Dendritic cell treated with granulocyte-macrophage colony-stimulating factor and Interleukin-4, amounts not matched to agents 40 ng/mL and 50 ng/mL, for 4 days (primary cell): ENCODE results near the gene ARL15.

Experiments
- H3K27ac Mint-ChIP-seq: one replicate; pipeline ENCODE4 v1.8.0; 2022; ENCODE audit warnings: mild to moderate bottlenecking, mixed read lengths
- H3K27me3 Mint-ChIP-seq: one replicate; pipeline ENCODE4 v1.8.0; 2022; ENCODE audit warnings: mild to moderate bottlenecking, mixed read lengths
- H3K36me3 Mint-ChIP-seq: one replicate; pipeline ENCODE4 v1.8.0; 2022; ENCODE audit warnings: low read depth, mixed read lengths
- H3K4me1 Mint-ChIP-seq: one replicate; pipeline ENCODE4 v1.8.0; 2022; ENCODE audit warnings: low read depth, mixed read lengths
- H3K4me3 Mint-ChIP-seq: one replicate; pipeline ENCODE4 v1.8.0; 2022; ENCODE audit warnings: mild to moderate bottlenecking, moderate library complexity, mixed read lengths
- H3K9me3 Mint-ChIP-seq: one replicate; pipeline ENCODE4 v1.8.0; 2022; ENCODE audit warnings: mixed read lengths
- intact Hi-C: fragments of 100-400 bp; cut with micrococcal nuclease; formaldehyde crosslinking; loops from one replicate; pipeline ENCODE4 v1.15.0; 2022

ARL15 gene

GRCh38 chr5:54021431-54022164 is 288.8 kb downstream of the ARL15 start:
- intact Hi-C loops = no loop called here
- Mint-ChIP-seq H3K27ac (no peak overlapping the region), H3K9me3 (no peaks in the 10 kb centered on the region), H3K36me3 (no peaks in the 10 kb centered on the region), H3K4me3 (no peak overlapping the region), H3K27me3 (no peaks in the 10 kb centered on the region), H3K4me1 (peaks cover 37% of the 10 kb centered on the region)

GRCh38 chr5:54018438-54018837 is 291.9 kb downstream of the ARL15 start:
- Mint-ChIP-seq H3K27me3 (no peaks in the 10 kb centered on the region), H3K36me3 (peaks cover 17% of the 10 kb centered on the region), H3K4me1 (peaks cover 48% of the 10 kb centered on the region), H3K9me3 (peaks cover 16% of the 10 kb centered on the region), H3K4me3 (no peak overlapping the region), H3K27ac (no peak overlapping the region)
- intact Hi-C loops = no loop called here

- H3K4me1 Mint-ChIP-seq = peaks cover 41% of the 10 kb centered on the region
- H3K27ac Mint-ChIP-seq = no peak overlapping the region
- no peak overlapping the region for H3K4me3 Mint-ChIP-seq
- H3K36me3 Mint-ChIP-seq = peaks cover 17% of the 10 kb centered on the region
- no peaks in the 10 kb centered on the region for H3K27me3 Mint-ChIP-seq
- peaks cover 19% of the 10 kb centered on the region for H3K9me3 Mint-ChIP-seq
- intact Hi-C loops = no loop called here
Measured at GRCh38 chr5:54017580-54017979, 292.8 kb downstream of the ARL15 start.

DNA sequence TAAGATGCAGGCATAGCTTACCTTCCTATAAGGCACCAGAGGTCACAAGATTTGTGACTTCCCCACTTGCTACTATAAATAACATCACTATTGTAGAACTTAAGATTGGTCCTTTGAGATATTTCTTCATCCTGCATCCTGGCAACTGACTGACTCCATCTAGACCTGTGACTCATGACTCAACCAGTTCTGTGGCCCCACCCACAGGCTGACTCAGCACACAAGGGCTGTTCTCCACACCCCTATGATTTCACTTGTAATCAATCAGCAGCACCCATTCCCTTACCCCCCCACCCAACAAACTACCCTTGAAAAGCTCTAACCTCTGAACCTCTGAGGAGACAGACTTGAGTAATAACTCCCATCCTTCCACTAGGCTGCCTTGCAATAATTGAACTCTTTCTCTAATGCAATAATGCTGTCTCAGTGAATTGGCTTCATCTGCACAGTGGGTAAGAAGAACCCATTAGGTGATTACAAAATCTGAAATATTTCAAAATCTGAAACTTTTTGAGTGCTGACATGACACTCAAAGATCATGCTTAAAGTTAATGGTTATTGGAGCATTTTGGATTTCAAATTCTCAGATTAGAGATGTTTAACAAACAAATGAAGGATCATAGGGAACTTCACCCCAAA is 296.7 kb downstream of the ARL15 start:
- Mint-ChIP-seq H3K9me3 (peaks cover 19% of the 10 kb centered on the region), H3K4me1 (peaks cover 24% of the 10 kb centered on the region), H3K4me3 (no peak overlapping the region), H3K27me3 (no peaks in the 10 kb centered on the region), H3K27ac (no peak overlapping the region), H3K36me3 (peaks cover 17% of the 10 kb centered on the region)
- intact Hi-C loops = no loop called here

DNA sequence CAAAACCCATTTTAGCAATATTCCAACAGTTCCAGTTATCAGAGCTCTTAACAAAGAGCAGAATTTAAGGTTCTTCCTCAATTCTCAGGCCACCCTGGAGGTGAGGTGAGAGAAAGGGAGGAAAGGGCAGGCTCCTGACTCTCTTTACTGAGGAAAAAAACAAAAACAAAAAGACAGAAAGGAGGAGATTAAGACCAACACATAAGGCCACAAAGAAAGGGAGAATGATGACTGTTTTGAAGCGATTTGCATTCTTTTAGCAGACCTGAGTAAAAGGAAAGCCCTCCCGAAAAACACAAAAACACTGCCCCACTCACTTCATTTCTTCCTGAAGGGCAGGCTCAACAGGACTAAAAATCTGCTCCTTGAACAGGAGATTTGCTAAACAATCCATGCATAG is 300.5 kb downstream of the ARL15 start:
- H3K36me3 Mint-ChIP-seq = peaks cover 10% of the 10 kb centered on the region

DNA sequence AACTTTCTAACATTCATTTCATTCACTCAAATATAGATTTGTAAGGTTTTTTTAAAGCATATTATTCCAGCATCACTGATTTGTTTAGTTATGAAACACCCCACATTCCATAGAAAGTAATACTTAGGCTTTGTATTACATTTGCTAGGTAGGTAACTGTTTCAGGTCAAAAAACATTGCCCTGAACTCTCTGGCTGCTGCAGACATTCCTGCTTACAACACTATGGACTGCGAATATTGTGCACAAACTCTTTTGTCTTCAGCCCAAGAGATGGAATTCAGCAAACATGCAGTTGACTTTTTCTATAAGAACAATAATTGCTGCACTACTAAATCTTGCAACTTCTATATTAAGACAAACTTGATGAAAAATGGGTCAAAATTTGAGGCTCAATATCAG is 301.0 kb downstream of the ARL15 start:
- intact Hi-C loops = no loop called here
- Mint-ChIP-seq H3K27me3 (no peaks in the 10 kb centered on the region), H3K9me3 (peaks cover 12% of the 10 kb centered on the region), H3K4me1 (peaks cover 11% of the 10 kb centered on the region), H3K27ac (no peak overlapping the region), H3K36me3 (peaks cover 6% of the 10 kb centered on the region), H3K4me3 (no peak overlapping the region)

More for the DNA sequence above, 300.5 kb downstream of the ARL15 start:
- H3K4me1 Mint-ChIP-seq = peaks cover 13% of the 10 kb centered on the region
- peaks cover 17% of the 10 kb centered on the region for H3K9me3 Mint-ChIP-seq
- no peak overlapping the region for H3K4me3 Mint-ChIP-seq
- no peaks in the 10 kb centered on the region for H3K27me3 Mint-ChIP-seq
- H3K27ac Mint-ChIP-seq = no peak overlapping the region
- intact Hi-C loops = no loop called here

DNA sequence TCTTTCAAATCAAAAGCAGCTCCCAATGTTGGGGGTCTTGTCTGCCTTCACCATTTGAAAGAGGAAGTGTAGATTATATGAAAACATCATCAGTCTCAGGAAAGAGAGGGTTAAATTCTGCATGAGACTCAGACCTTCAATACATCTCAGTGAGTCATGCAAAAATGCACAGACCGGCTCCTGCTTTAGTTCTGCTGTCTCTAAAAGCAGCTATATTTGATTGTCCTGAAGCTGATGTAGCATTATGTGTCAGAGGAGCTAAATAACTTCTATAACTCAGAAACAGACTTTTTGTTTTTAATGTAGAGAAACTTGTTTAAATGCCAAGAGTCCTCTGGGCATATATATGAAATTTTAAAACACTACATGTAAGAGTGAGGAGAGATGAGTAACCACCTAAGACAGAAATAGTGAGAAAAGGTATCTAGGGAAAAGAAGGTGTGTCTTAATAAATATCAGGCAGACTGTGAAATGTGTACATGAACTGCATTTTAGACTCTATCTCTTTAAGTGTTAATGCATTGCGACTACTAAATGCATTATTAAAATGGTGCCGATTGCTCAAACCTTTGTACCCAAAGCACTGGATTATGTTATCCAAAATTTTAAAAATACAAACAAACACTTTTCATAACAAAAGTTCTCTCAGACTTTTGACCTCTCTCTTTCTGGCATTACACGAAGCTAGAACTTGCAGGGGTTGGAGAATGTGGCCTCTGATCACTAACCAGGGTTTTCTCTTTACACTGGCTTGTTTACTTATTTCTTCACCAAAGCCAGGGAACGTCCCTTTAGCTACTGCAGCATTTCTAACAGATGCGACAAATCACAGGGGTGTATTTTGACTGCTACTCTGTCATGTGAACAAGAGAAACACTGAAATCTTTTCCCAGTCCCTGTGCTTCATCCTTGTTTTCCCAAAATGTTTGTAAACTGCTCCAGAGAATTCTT is 302.3 kb downstream of the ARL15 start:
- intact Hi-C loops = no loop called here
- Mint-ChIP-seq H3K36me3 (no peaks in the 10 kb centered on the region), H3K27me3 (peaks cover 2% of the 10 kb centered on the region), H3K4me1 (no peaks in the 10 kb centered on the region), H3K27ac (no peak overlapping the region), H3K9me3 (no peaks in the 10 kb centered on the region), H3K4me3 (no peak overlapping the region)

- peaks cover 9% of the 10 kb centered on the region for H3K9me3 Mint-ChIP-seq
- peaks cover 9% of the 10 kb centered on the region for H3K4me1 Mint-ChIP-seq
- no peaks in the 10 kb centered on the region for H3K36me3 Mint-ChIP-seq
- H3K4me3 Mint-ChIP-seq = no peak overlapping the region
- H3K27ac Mint-ChIP-seq = no peak overlapping the region
- peaks cover 7% of the 10 kb centered on the region for H3K27me3 Mint-ChIP-seq
- intact Hi-C loops = no loop called here
Measured at GRCh38 chr5:54004697-54005096, 305.7 kb downstream of the ARL15 start.

DNA sequence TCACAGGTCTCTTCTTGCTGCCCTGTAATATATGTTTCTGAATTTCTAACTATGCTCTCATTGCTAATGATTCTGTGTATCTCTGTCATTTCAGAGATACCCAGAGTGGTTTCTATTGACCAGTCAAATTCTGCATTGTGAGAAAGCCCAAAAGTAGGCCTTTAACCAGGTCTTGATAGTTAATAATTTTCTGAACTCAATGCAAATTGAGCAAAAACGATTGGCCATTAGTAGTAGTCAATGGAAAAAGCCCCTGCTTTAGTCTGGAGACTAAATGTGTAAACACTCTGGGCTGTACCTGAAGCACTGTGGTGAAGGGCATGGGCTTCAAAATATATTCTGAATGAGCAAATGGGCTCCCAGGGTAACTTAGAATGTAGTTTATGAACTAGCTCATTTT is 307.6 kb downstream of the ARL15 start:
- Mint-ChIP-seq H3K27me3 (peaks cover 7% of the 10 kb centered on the region), H3K36me3 (no peaks in the 10 kb centered on the region), H3K9me3 (peaks cover 9% of the 10 kb centered on the region), H3K27ac (no peak overlapping the region), H3K4me3 (no peak overlapping the region), H3K4me1 (peaks cover 9% of the 10 kb centered on the region)
- intact Hi-C loops = no loop called here

GRCh38 chr5:54001976-54002775 is 308.2 kb downstream of the ARL15 start:
- intact Hi-C loops = no loop called here
- no peak overlapping the region for H3K27ac Mint-ChIP-seq
- H3K27me3 Mint-ChIP-seq = peaks cover 7% of the 10 kb centered on the region

GRCh38 chr5:54000011-54000410 is 310.4 kb downstream of the ARL15 start:
- no peak overlapping the region for H3K4me3 Mint-ChIP-seq
- peaks cover 7% of the 10 kb centered on the region for H3K27me3 Mint-ChIP-seq
- intact Hi-C loops = no loop called here
- peaks cover 9% of the 10 kb centered on the region for H3K9me3 Mint-ChIP-seq
- no peaks in the 10 kb centered on the region for H3K36me3 Mint-ChIP-seq
- H3K27ac Mint-ChIP-seq = no peak overlapping the region
- peaks cover 9% of the 10 kb centered on the region for H3K4me1 Mint-ChIP-seq

More at GRCh38 chr5:54001976-54002775, 308.2 kb downstream of the ARL15 start:
- Mint-ChIP-seq H3K9me3 (peaks cover 9% of the 10 kb centered on the region), H3K4me1 (peaks cover 9% of the 10 kb centered on the region), H3K4me3 (no peak overlapping the region), H3K36me3 (no peaks in the 10 kb centered on the region)

- peaks cover 9% of the 10 kb centered on the region for H3K4me1 Mint-ChIP-seq
- peaks cover 5% of the 10 kb centered on the region for H3K27me3 Mint-ChIP-seq
- H3K4me3 Mint-ChIP-seq = no peak overlapping the region
- no peaks in the 10 kb centered on the region for H3K36me3 Mint-ChIP-seq
- H3K27ac Mint-ChIP-seq = no peak overlapping the region
- intact Hi-C loops = no loop called here
- peaks cover 9% of the 10 kb centered on the region for H3K9me3 Mint-ChIP-seq
Measured at GRCh38 chr5:53997736-53998627, 312.4 kb downstream of the ARL15 start.

DNA sequence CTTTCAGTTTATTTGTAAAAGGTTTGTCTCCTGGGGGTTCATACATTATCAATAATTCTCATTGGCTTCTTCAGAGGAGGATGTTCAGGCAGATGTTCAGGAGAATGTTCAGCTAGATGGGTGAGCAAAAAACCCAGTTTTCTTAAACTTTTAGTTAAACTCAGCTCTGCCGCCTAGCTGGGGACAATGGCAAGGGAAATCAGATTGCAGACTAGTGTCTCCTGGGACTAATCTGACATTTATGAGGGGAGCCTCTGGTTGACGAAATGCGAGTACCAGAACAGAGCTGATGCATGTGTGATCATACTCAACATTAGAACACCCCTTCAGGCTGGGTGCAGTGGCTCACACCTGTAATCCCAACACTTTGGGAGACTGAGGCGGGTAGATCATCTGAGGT is 314.4 kb downstream of the ARL15 start:
- Mint-ChIP-seq H3K9me3 (no peaks in the 10 kb centered on the region), H3K4me3 (no peak overlapping the region), H3K27me3 (peaks cover under 1% of the 10 kb centered on the region), H3K36me3 (no peaks in the 10 kb centered on the region), H3K4me1 (no peaks in the 10 kb centered on the region), H3K27ac (no peak overlapping the region)
- intact Hi-C loops = no loop called here
